Astrocyte (in vitro differentiated cells and primary cell): ENCODE data around the gene SF3B3.

Experiments
- CTCF ChIP-seq: IDR thresholded peaks from 2 replicates; pipeline ENCODE4 v1.5.1; 2011; ENCODE audit warnings: low read depth, mild to moderate bottlenecking, inconsistent platforms, low read length, moderate library complexity; ENCODE audit not compliant: insufficient read depth
- EZH2 ChIP-seq: IDR thresholded peaks from 2 replicates; pipeline ENCODE4 v1.6.1; 2012; ENCODE audit warnings: mild to moderate bottlenecking, low read length, inconsistent platforms; ENCODE audit not compliant: insufficient read depth

GRCh38 chr16:70612931-70613330 is 89.3 kb downstream of the SF3B3 start:
- no peak for TF ChIP-seq CTCF
- TF ChIP-seq EZH2 = no peak
